NCI-H2227 treated with DMSO at 0.1 percent for 48 hours (cell line): ENCODE data around the gene TRIP10.
"Not testable (repeated sequence)": the region's sequence is repeated elsewhere in the genome, so short reads cannot be mapped to it uniquely, and the experiment has no call there.

Source experiments
- DNase-seq: peaks from one replicate; lab custom pipeline; 2025; lab: John Stamatoyannopoulos, UW

The TRIP10 gene

DNA sequence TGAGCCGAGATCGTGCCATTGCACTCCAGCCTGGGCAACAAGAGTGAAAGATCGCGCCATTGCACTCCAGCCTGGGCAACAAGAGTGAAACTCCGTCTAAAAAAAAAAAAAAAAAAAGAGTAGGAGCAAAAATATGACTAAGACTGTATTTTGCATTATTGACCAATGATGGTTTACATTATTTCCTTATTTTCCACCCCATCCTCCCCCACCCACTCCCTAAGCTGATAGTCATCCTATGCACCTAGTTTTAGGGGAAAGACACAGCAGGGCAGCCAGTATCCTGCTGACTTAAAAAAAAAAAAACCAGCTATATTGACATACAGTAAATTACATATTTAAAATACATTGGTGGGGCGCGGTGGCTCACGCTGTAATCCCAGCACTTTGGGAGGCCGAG, 58.2 kb downstream of the TRIP10 start:
- no peak for DNase-seq

DNA sequence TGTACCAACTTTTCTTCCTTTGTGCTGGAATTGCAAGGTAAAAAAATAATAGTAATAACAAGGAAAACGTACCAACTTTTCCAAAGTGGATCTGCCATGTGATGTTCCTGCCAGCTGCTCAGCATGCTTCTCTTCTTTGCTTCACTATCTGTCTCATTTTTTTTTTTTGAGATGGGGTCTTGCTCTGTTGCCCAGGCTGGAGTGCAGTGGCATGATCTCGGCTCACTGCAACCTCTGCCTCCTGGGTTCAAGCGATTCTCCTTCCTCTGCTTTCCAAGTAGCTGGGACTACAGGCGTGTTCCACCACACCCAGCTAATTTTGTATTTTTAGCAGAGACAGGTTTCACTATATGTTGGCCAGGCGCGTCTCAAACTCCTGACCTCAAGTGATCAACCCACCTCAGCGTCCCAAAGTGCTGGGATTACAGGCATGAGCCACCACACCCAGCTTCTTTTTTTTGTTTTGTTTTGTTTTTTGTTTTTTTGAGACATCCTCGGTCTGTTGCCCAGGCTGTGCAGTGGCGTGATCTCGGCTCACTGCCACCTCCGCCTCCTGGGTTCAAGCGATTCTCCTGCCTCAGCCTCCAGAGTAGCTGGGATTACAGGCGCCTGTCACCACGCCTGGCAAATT, 60.8 kb downstream of the TRIP10 start:
- not testable (repeated sequence) for DNase-seq

DNA sequence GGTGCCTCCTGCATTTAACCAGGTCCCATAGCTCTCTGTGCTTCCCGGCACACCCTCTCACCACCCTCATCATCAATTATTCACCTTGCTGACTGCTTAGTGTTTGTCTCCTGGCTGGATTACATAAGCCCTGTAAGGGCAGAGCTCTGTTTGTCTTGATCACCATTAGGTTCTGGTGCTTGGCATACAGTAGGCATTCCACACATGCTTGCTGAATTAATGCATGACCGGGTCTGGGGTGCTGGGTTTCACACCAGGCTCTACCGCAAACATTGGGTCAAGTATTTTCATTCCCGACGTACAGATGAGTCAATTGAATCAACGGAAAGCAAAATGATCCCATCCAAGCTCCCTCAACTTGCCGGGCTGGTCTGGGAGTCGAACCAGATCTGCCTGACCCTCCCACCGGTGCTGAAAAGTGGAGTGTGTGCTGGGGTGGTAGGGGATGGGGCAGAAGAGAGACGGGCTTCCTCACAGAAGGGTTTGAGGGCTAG, 61.6 kb downstream of the TRIP10 start:
- DNase-seq: no peak
